B cell (primary cell): Measurements from ENCODE around the gene YPEL4. TPM values are rescaled to one million over a fixed set of nuclear protein-coding genes. Genes with fewer than 3 reads are reported as not detected.

Experiments used
- ATAC-seq: fragments of 200-7000 bp; cut with Tn5 transposase; one replicate; pipeline ENCODE4 v1.10.0; 2021; ENCODE audit warnings: low read depth, mild to moderate bottlenecking, moderate number of reproducible peaks, moderate library complexity
- CTCF ChIA-PET: fragments of 350-600 bp; sonication (Branson Sonifier 250); formaldehyde crosslinking; loops from one replicate; lab custom pipeline; 2021; ENCODE audit warnings: antibody characterized with exemption, inconsistent platforms; lab: Charles Lee
- POLR2A ChIA-PET: fragments of 350-600 bp; sonication (Branson Sonifier 250); formaldehyde crosslinking; loops from one replicate; lab custom pipeline; 2021; ENCODE audit warnings: antibody characterized with exemption; lab: Charles Lee
- DNase-seq: peaks from one replicate; pipeline ENCODE4 v3.0.0; 2013
- H2AFZ ChIP-seq: 2 replicates; pipeline ENCODE4 v1.6.1; 2012; ENCODE audit warnings: mild to moderate bottlenecking, low read depth, low read length; ENCODE audit not compliant: insufficient read depth, poor library complexity, severe bottlenecking
- H3K27ac ChIP-seq, 2 donors: 1 replicate in 1 of 2; 2 replicates in 1 of 2; pipeline ENCODE4 v1.5.1; 2012 to 2013; ENCODE audit warnings: low read length in 2 of 2, mild to moderate bottlenecking in 2 of 2, moderate library complexity in 1 of 2
- H3K27me3 ChIP-seq, 4 experiments: fragments of 200-600 bp in 1 of 4; sonication (generic) in 1 of 4; replicated peaks in 1 of 4; 1 replicate in 2 of 4; 2 replicates in 2 of 4; pipeline versions ENCODE4 v1.6.1 to v1.7.0; 2013 to 2016; ENCODE audit warnings: low read length in 3 of 4, mild to moderate bottlenecking in 2 of 4, mixed read lengths in 1 of 4, moderate library complexity in 1 of 4; ENCODE audit not compliant: insufficient read depth in 4 of 4, control insufficient read depth in 3 of 4; ENCODE audit errors: control extremely low read depth in 1 of 4
- H3K36me3 ChIP-seq, 2 experiments: replicated peaks in 1 of 2; 1 replicate in 1 of 2; 2 replicates in 1 of 2; pipeline versions ENCODE4 v1.6.1 to v1.7.1; 2013; ENCODE audit warnings: low read length in 1 of 2; ENCODE audit not compliant: insufficient read depth in 2 of 2, control insufficient read depth in 1 of 2; ENCODE audit errors: control extremely low read depth in 1 of 2, extremely low read depth in 1 of 2
- H3K4me1 ChIP-seq, 2 donors: fragments of 200-600 bp in 1 of 2; sonication (generic) in 1 of 2; 1 replicate in 1 of 2; 2 replicates in 1 of 2; pipeline versions ENCODE4 v1.5.1 to v1.6.1; 2013 to 2017; ENCODE audit warnings: low read length in 2 of 2; ENCODE audit not compliant: control insufficient read depth in 2 of 2, insufficient read depth in 2 of 2
- H3K4me2 ChIP-seq: replicated peaks from 2 replicates; pipeline ENCODE3; 2012; ENCODE audit warnings: mild to moderate bottlenecking, low read depth, low read length; ENCODE audit not compliant: poor library complexity, severe bottlenecking
- H3K4me3 ChIP-seq, 5 experiments: fragments of 200-600 bp in 1 of 5; sonication (generic) in 1 of 5; 1 replicate in 3 of 5; 2 replicates in 2 of 5; pipeline versions ENCODE4 v1.5.1 to v1.7.0; 2011 to 2016; ENCODE audit warnings: low read length in 4 of 5, mild to moderate bottlenecking in 4 of 5, low read depth in 2 of 5, control low read depth in 1 of 5, moderate library complexity in 1 of 5; ENCODE audit not compliant: insufficient read depth in 1 of 5; ENCODE audit errors: control extremely low read depth in 1 of 5, extremely low read depth in 1 of 5
- H3K79me2 ChIP-seq: fragments of 200-600 bp; sonication (generic); one replicate; pipeline ENCODE4 v1.6.0; 2016; ENCODE audit warnings: low read length; ENCODE audit not compliant: control insufficient read depth, insufficient read depth
- H3K9ac ChIP-seq: fragments of 200-600 bp; sonication (generic); 2 replicates; pipeline ENCODE4 v1.6.1; 2017; ENCODE audit warnings: mild to moderate bottlenecking, low read length, moderate library complexity
- H3K9me3 ChIP-seq, 3 donors: one replicate each; pipeline versions ENCODE4 v1.6.1 to v1.7.1; 2013; ENCODE audit warnings: low read length in 2 of 3; ENCODE audit not compliant: control insufficient read depth in 2 of 3, insufficient read depth in 1 of 3; ENCODE audit errors: control extremely low read depth in 1 of 3
- H4K20me1 ChIP-seq: 2 replicates; pipeline ENCODE4 v1.6.0; 2012; ENCODE audit warnings: mild to moderate bottlenecking, low read length; ENCODE audit not compliant: insufficient read depth, control insufficient read depth, poor library complexity, severe bottlenecking
- H3K27ac Mint-ChIP-seq: one replicate; pipeline ENCODE4 v1.8.0; 2021; ENCODE audit warnings: mixed read lengths
- H3K27me3 Mint-ChIP-seq: one replicate; pipeline ENCODE4 v1.8.0; 2021; ENCODE audit warnings: mixed read lengths
- H3K4me1 Mint-ChIP-seq: one replicate; pipeline ENCODE4 v1.8.0; 2021; ENCODE audit warnings: mixed read lengths
- H3K4me3 Mint-ChIP-seq: one replicate; pipeline ENCODE4 v1.8.0; 2021; ENCODE audit warnings: mixed read lengths
- H3K9me3 Mint-ChIP-seq: one replicate; pipeline ENCODE4 v1.8.0; 2022; ENCODE audit warnings: mixed read lengths; ENCODE audit not compliant: insufficient read depth
- CTCF ChIP-seq: fragments of 200-600 bp; IDR thresholded peaks from one replicate; pipeline ENCODE4 v1.8.0; 2022; ENCODE audit warnings: antibody characterized with exemption, mild to moderate bottlenecking
- EZH2 ChIP-seq: IDR thresholded peaks from 2 replicates; pipeline ENCODE4 v1.6.1; 2012; ENCODE audit warnings: borderline replicate concordance, low read depth, mild to moderate bottlenecking, moderate library complexity, low read length; ENCODE audit not compliant: insufficient read depth, poor library complexity, severe bottlenecking
- intact Hi-C: fragments of 100-400 bp; cut with micrococcal nuclease; formaldehyde crosslinking; loops from one replicate; pipeline ENCODE4 v1.10.0; 2022
- polyA plus RNA-seq: library from polyadenylated mRNA; depleted of rRNA; stranded (reverse); fragments of >200 nt; gene quantifications from 2 replicates; pipeline ENCODE4 v1.2.3, GENCODE V29; 2012
- total RNA-seq, 2 donors: library from RNA; stranded (reverse); fragments of 120-200 nt in 1 of 2; gene quantifications; 1 replicate in 1 of 2; 2 replicates in 1 of 2; pipeline versions ENCODE4 v1.2.3 to v1.2.4, GENCODE V29; 2013 to 2022

Gene YPEL4
- total and polyA plus RNA-seq, 2 donors (not counting 1 experiment from before 2014, with no cell fraction given) = 0.03 to 1.1 TPM

GRCh38 chr11:57674251-57674650, 24.5 kb upstream of the YPEL4 start:
- no peak overlapping the region for H3K4me3 Mint-ChIP-seq

More at GRCh38 chr11:57674251-57674650, 24.5 kb upstream of the YPEL4 start:
- Histone ChIP-seq H3K79me2 (peaks cover 99% of the 10 kb centered on the region), H3K4me3 (no peak overlapping the region), H2AFZ (no peak overlapping the region), H3K4me1 (peaks cover 6 to 18% of the 10 kb centered on the region in 2 donors), H3K27me3 (no peaks in the 10 kb centered on the region), H3K36me3 (peaks cover 0 to 54% of the 10 kb centered on the region in 2 experiments), H3K27ac (peak overlapping the region in 1 of 2 donors; percentile 0), H3K9me3 (no peaks in the 10 kb centered on the region), H4K20me1 (peaks cover 67% of the 10 kb centered on the region), H3K4me2 (no peak overlapping the region), H3K9ac (no peak overlapping the region)
- Mint-ChIP-seq H3K27me3 (no peaks in the 10 kb centered on the region), H3K27ac (no peak overlapping the region), H3K9me3 (no peaks in the 10 kb centered on the region), H3K4me1 (peaks cover 54% of the 10 kb centered on the region)
- no peak for DNase-seq
- POLR2A ChIA-PET = no interaction called here
- CTCF ChIA-PET = interaction anchor here (0.6 to 1.4 kb wide), 3 partner anchors 30 to 1596 kb away, joined by 3 to 7 read pairs (median 4); no protein-coding TSS in a partner anchor
- no peak for ATAC-seq
- TF ChIP-seq CTCF = no peak
- TF ChIP-seq EZH2 = no peak
- intact Hi-C loops = no loop called here
